Ammon's horn (tissue), 1 donor: ENCODE measurements around the gene CEP112.
"Not testable (repeated sequence)": the region's sequence is repeated elsewhere in the genome, so short reads cannot be mapped to it uniquely, and the experiment has no call there.

ENCODE experiments used
- DNase-seq: peaks from one replicate; pipeline ENCODE4 v3.0.0-alpha.2; 2016; ENCODE audit warnings: low spot score

The CEP112 gene

DNA sequence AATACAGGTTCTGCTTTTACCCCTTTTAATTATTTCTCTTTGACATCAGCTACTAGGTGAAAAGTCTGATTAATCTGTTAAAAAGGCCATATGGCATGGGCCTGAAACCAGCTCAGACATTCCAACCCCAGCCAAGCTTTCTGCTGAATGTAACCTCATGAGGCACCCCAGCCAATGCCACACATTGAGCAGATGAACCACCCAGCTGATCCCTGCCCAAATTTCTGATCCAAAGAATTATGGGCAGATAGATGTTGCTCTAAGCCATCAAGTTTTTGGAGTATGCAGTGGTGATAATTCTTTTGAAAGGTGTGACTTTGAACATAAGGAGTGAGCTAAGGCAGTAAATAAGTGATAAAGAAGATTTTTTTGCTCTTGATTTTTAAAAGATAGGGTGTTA, 452.9 kb downstream of the CEP112 start:
- DNase-seq, result no peak

DNA sequence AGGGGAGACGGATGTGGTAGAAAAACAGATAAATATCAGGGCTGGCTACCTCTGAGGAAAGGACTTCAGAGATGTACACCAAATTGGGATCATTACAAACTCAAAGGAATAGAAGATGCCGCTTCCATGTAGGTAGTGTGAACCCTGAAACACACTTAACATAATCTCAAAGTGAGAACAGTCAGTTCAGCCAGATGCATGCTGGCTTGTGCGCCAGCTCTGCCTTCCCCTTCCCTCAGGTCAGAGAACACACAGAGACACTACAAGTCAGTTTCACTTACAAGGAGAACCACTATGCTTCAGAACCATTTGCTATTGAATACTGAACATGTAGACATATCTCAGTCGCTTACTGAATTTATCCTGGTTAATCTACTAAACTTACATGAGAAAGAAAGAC, 454.5 kb downstream of the CEP112 start:
- no peak for DNase-seq

GRCh38 chr17:65733314-65733713, 458.6 kb downstream of the CEP112 start:
- no peak for DNase-seq

DNA sequence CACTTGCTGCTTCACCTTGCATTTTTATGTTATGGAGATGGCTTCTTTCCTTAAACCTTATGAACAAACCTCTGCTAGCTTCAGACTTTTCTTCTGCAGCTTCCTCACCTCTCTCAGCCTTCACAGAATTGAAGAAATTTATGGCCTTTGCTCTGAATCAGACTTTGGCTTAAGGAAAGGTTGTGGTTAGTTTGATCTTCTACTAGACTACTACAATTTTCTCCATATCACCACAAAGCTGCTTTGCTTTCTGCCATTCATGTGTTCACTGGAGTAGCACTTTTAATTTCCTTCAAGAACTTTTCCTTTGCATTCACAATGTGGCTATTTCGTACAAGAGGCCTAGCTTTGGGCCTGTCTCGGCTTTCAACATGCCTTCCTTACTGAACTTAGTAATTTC, 459.3 kb downstream of the CEP112 start:
- not testable (repeated sequence) for DNase-seq

- no peak for DNase-seq
Observed at GRCh38 chr17:65730711-65731169, 461.2 kb downstream of the CEP112 start.

DNA sequence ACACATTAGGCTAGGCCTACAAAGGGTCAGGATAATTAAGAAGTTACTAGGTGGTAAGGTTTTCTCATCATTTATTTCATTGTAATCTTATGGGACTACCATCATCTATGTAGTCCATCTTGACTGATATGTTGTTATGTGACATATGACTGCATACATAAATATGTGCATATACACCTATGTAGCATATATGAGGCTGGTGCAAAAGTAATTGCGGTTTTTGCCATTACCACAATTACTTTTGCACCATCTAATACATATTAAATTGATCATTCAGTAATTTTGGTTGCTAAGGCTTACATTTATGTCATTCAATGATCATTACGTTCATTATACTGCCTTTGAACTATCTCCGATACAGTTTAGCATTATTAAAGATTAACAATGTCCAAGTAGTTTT, 462.7 kb downstream of the CEP112 start:
- DNase-seq, result no peak

- no peak for DNase-seq
Observed at GRCh38 chr17:65727832-65728231, 464.1 kb downstream of the CEP112 start.

- DNase-seq, result no peak
Observed at GRCh38 chr17:65727246-65727645, 464.7 kb downstream of the CEP112 start.

DNA sequence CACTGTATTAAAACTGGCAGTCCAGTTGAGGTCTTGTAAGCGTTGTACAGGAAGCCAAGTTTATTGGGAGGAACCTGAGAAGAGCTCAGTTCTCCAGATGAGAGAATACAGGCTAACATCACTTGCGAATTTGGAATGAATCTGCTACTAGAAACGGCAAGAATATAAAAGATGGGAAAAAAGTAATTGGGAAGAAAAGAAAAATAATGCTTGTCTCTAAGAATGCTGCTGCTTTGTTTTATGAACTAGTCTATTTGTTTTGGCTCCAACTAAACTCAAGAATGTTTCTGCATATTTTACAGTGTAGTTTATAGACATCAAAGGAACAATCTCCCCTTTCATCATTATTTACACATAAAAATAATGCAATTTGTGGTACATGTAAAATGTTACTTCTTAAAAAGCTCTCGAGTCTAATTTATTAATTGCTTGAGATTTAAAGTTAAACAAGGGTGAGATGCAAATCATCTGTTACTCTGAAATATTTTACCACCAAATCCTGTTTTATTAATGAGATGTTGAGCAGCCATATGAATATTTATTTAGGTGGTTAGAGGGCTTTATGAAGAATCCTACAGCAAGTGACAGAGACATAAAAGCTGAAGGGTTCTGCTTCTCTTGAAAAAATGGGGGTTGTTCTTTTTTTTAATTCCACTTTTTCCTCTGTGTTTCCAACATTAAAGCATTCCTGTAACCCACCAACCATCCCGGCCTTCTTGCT, 468.3 kb downstream of the CEP112 start:
- no peak for DNase-seq

DNA sequence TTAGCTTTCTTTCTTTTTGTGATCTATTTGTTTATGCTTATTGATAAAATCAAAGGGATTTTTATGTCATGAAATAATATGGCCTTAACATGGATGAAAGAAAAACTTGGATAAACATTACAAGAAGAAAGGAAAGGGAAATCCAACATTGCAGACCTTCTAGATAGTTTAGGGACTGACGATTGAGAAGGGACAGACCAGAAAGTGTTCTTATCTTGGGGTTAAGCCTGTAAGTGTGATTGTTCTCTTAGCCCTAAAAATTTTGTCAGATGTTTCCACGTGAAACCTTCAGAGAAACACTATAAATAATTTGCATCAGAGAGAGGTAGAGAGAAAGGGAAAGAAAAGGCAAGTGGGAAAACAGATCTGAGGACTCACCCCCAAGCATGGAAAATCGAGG, 473.3 kb downstream of the CEP112 start:
- DNase-seq, result no peak

- DNase-seq, result no peak
Observed at GRCh38 chr17:65712383-65713267, 479.3 kb downstream of the CEP112 start.

GRCh38 chr17:65711671-65712276, 480.2 kb downstream of the CEP112 start:
- no peak for DNase-seq

DNA sequence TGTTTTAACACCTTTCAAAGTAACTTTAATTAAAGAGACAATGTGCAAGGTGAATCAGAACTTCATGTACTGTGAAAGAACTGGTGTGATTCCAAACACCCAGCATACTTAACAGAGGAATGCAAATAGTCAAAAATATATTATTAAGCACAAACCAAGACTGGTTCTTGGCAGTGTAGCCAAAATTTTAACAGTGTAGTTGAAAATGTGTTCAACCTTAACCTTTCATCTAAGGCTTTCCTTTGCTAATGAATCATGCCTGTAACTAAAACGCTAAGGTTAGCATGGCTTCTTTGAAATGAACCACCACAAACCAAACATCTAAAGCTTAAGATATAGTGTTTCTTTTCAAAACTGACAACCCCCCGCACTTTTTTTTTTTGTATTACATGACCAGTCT, 484.2 kb downstream of the CEP112 start:
- no peak for DNase-seq

- no peak for DNase-seq
Observed at GRCh38 chr17:65704731-65705130, 487.2 kb downstream of the CEP112 start.

GRCh38 chr17:65703891-65704290, 488.0 kb downstream of the CEP112 start:
- no peak for DNase-seq

- DNase-seq, result no peak
Observed at GRCh38 chr17:65699459-65699858, 492.5 kb downstream of the CEP112 start.

DNA sequence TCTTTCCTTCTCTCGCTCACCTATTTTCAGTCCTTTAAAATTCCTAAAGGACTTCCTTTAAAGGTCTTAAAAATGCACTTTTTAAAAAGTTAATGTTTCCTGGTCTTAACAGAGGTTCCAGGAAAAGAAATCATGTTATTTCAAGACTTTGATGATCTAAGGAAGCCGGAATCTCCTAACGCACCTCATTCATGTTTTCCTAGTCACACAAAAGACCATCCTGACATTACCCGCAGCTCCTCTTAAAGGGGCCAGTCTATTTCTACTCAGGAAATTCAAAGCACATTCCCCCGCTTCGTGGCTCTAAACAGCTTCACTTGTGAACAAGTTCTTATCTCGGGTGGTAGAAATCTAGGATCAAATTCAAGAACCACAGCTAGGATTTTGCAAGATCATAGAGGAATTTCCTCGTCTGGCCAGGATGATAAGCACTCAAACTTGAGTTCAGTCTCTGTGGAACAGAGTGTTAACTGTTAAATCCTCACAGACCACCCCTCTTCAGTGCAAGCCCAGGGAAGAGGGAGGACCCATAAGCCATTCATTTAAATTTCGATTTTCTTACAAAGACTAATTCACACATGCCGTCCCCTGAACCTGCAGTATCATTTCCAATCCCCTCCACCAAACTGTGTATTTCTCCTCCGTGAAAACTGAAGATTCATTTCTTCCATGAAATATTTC, 493.4 kb downstream of the CEP112 start:
- DNase-seq, result no peak

- no peak for DNase-seq
Observed at GRCh38 chr17:65697661-65698060, 494.3 kb downstream of the CEP112 start.

GRCh38 chr17:65696739-65697394, 495.1 kb downstream of the CEP112 start:
- DNase-seq, result no peak

GRCh38 chr17:65694601-65695000, 497.3 kb downstream of the CEP112 start:
- DNase-seq, result no peak

- DNase-seq, result no peak
Observed at GRCh38 chr17:65690626-65691310, 501.2 kb downstream of the CEP112 start.
